K562 (cell line): ENCODE data around the gene XPC. TPM values are rescaled to one million over a fixed set of nuclear protein-coding genes. Genes with fewer than 3 reads are reported as not detected.

Experiments used
- CHD2 ChIP-seq: IDR thresholded peaks from 2 replicates; pipeline ENCODE4 v1.6.1; 2011; ENCODE audit warnings: low read depth, low read length
- HNRNPH1 ChIP-seq: fragments of 200-400 bp; formaldehyde crosslinking; optimal IDR thresholded peaks from 2 replicates; pipeline ENCODE3; 2017; ENCODE audit warnings: low read depth, mild to moderate bottlenecking, low read length, moderate library complexity
- MYC ChIP-seq, 2 experiments: fragments of 250-450 bp in 1 of 2; sonication (Bioruptor Pico) in 1 of 2; IDR thresholded peaks; 2 replicates each; pipeline versions ENCODE4 v1.5.1 to v1.6.1; 2012 to 2021; ENCODE audit warnings: low read depth in 2 of 2, borderline replicate concordance in 1 of 2, improper control_type of control experiment in 1 of 2, low read length in 1 of 2, mild to moderate bottlenecking in 1 of 2, moderate library complexity in 1 of 2
- SMAD4 ChIP-seq: fragments of 250-450 bp; sonication (Bioruptor Pico); conservative IDR thresholded peaks from 2 replicates; pipeline ENCODE4 v1.8.0; 2021; ENCODE audit warnings: inconsistent platforms, mild to moderate bottlenecking, moderate library complexity
- THRAP3 ChIP-seq: fragments of 450-650 bp; IDR thresholded peaks from 2 replicates; pipeline ENCODE4 v1.6.1; 2016; ENCODE audit warnings: mild to moderate bottlenecking, inconsistent platforms, borderline replicate concordance
- ZEB2 ChIP-seq: fragments of 450-650 bp; IDR thresholded peaks from 2 replicates; pipeline ENCODE4 v1.6.1; 2016
- polyA plus RNA-seq, 8 experiments: library from polyadenylated mRNA; depleted of rRNA in 4 of 8; stranded (reverse) in 5 of 8; unstranded in 3 of 8; fragments of >200 nt; fragmentation: Nextera tagmentation in 2 of 8; fragmentation: Illumina TruSeq in 1 of 8; extraction: Ambion mirVana in 2 of 8; extraction: Trizol in 1 of 8; gene quantifications; 2 replicates each; pipeline versions ENCODE4 v1.2.1 to v1.2.3, GENCODE V29; 2011 to 2014; ENCODE audit warnings: inconsistent platforms in 1 of 8, missing spikeins in 1 of 8
- total RNA-seq, 7 experiments: library from RNA; depleted of rRNA in 6 of 7; stranded (reverse); fragments of >200 nt in 6 of 7; fragmentation: Illumina TruSeq in 2 of 7; extraction: Trizol in 2 of 7; gene quantifications; 2 replicates each; pipeline versions ENCODE4 v1.2.1 to v1.2.3, GENCODE V29; 2011 to 2021; ENCODE audit warnings: low replicate concordance in 1 of 7
- TF ChIP-seq, protein P1 (sequence below): fragments of 450-650 bp; conservative IDR thresholded peaks from 2 replicates; pipeline ENCODE4 v1.6.1; 2016; ENCODE audit warnings: missing genetic modification characterization, low read depth, mild to moderate bottlenecking, control low read depth, missing compliant biosample characterization
- TF ChIP-seq, protein P2 (sequence below): sonication (generic); formaldehyde crosslinking; IDR thresholded peaks from 2 replicates; pipeline ENCODE4 v1.8.0; 2022; ENCODE audit warnings: missing genetic modification reagents, mild to moderate bottlenecking, moderate library complexity, borderline replicate concordance
- TF ChIP-seq, protein P3 (sequence below): fragments of 450-650 bp; IDR thresholded peaks from 2 replicates; pipeline ENCODE4 v1.6.1; 2017; ENCODE audit warnings: antibody characterized with exemption, mild to moderate bottlenecking
- TF ChIP-seq, protein P4 (sequence below), 2 experiments: fragments of 450-650 bp; conservative IDR thresholded peaks; 2 replicates each; pipeline ENCODE4 v1.6.1; 2017; ENCODE audit warnings: mild to moderate bottlenecking in 2 of 2, moderate library complexity in 2 of 2

XPC gene
- total and polyA plus RNA-seq, 9 of the 15 experiments (the other 6 are each of a cell fraction or from before 2014, with no cell fraction given): 3.8 to 54.7 (median 41.3) TPM

DNA sequence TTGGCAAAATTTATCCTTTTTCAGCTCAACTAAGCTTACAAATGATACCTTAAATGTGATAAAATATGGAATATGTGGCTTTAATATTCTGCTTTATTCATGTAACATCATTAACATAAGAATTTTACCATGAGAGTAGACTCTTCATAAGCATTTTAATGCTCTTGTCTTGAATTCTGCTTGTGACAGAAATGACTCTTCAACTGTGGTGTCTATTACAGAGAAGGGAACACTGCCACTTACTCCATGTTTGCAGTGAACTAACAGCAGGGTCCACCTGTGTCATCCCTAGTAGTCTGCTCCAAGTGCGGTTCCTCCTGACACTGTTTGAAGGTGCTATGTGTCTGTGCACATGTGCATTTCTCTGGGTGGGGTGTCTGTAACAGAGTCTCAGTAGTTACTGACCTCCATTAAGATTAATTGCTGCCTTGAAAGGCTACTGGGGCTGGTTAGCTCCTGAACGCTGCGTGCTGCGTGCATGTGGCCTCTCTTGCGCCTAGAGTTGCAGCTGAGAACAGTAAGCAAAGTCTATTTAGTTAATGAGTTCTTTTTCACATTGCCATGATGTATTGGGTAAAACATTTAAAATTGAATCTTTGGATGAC lies 8.6 kb upstream of the XPC start (continued):
- TF ChIP-seq, protein P1, sequence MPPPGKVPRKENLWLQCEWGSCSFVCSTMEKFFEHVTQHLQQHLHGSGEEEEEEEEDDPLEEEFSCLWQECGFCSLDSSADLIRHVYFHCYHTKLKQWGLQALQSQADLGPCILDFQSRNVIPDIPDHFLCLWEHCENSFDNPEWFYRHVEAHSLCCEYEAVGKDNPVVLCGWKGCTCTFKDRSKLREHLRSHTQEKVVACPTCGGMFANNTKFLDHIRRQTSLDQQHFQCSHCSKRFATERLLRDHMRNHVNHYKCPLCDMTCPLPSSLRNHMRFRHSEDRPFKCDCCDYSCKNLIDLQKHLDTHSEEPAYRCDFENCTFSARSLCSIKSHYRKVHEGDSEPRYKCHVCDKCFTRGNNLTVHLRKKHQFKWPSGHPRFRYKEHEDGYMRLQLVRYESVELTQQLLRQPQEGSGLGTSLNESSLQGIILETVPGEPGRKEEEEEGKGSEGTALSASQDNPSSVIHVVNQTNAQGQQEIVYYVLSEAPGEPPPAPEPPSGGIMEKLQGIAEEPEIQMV (tag): no peak
- TF ChIP-seq CHD2: no peak
- TF ChIP-seq, protein P2, sequence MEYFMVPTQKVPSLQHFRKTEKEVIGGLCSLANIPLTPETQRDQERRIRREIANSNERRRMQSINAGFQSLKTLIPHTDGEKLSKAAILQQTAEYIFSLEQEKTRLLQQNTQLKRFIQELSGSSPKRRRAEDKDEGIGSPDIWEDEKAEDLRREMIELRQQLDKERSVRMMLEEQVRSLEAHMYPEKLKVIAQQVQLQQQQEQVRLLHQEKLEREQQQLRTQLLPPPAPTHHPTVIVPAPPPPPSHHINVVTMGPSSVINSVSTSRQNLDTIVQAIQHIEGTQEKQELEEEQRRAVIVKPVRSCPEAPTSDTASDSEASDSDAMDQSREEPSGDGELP: no peak
- no peak for TF ChIP-seq MYC (IDR thresholded peaks at IDR 0.05; ENCODE audit: low read depth, low read length)
- no peak for TF ChIP-seq MYC (CRISPR knock-in tag; IDR thresholded peaks at IDR 0.05; ENCODE audit: borderline replicate concordance, low read depth)
- no peak for TF ChIP-seq HNRNPH1
- TF ChIP-seq SMAD4 (CRISPR knock-in tag): no peak
- TF ChIP-seq, protein P3, sequence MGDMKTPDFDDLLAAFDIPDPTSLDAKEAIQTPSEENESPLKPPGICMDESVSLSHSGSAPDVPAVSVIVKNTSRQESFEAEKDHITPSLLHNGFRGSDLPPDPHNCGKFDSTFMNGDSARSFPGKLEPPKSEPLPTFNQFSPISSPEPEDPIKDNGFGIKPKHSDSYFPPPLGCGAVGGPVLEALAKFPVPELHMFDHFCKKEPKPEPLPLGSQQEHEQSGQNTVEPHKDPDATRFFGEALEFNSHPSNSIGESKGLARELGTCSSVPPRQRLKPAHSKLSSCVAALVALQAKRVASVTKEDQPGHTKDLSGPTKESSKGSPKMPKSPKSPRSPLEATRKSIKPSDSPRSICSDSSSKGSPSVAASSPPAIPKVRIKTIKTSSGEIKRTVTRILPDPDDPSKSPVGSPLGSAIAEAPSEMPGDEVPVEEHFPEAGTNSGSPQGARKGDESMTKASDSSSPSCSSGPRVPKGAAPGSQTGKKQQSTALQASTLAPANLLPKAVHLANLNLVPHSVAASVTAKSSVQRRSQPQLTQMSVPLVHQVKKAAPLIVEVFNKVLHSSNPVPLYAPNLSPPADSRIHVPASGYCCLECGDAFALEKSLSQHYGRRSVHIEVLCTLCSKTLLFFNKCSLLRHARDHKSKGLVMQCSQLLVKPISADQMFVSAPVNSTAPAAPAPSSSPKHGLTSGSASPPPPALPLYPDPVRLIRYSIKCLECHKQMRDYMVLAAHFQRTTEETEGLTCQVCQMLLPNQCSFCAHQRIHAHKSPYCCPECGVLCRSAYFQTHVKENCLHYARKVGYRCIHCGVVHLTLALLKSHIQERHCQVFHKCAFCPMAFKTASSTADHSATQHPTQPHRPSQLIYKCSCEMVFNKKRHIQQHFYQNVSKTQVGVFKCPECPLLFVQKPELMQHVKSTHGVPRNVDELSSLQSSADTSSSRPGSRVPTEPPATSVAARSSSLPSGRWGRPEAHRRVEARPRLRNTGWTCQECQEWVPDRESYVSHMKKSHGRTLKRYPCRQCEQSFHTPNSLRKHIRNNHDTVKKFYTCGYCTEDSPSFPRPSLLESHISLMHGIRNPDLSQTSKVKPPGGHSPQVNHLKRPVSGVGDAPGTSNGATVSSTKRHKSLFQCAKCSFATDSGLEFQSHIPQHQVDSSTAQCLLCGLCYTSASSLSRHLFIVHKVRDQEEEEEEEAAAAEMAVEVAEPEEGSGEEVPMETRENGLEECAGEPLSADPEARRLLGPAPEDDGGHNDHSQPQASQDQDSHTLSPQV: no peak
- no peak for TF ChIP-seq ZEB2
- TF ChIP-seq, protein P4, sequence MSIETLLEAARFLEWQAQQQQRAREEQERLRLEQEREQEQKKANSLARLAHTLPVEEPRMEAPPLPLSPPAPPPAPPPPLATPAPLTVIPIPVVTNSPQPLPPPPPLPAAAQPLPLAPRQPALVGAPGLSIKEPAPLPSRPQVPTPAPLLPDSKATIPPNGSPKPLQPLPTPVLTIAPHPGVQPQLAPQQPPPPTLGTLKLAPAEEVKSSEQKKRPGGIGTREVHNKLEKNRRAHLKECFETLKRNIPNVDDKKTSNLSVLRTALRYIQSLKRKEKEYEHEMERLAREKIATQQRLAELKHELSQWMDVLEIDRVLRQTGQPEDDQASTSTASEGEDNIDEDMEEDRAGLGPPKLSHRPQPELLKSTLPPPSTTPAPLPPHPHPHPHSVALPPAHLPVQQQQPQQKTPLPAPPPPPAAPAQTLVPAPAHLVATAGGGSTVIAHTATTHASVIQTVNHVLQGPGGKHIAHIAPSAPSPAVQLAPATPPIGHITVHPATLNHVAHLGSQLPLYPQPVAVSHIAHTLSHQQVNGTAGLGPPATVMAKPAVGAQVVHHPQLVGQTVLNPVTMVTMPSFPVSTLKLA (conservative IDR thresholded peaks at IDR 0.05): no peak
- no peak for TF ChIP-seq THRAP3
